A673 (cell line): Measurements from ENCODE around the gene RAB11FIP3.

Source experiments
- CTCF ChIP-seq: fragments of 300-800, 200-600 bp; sonication (generic); conservative IDR thresholded peaks from 2 replicates; pipeline ENCODE4 v1.5.1; 2017; ENCODE audit warnings: low read depth, mild to moderate bottlenecking, antibody characterized with exemption, low read length, moderate library complexity, mixed read lengths
- EZH2 ChIP-seq: fragments of 200-600 bp; sonication (generic); IDR thresholded peaks from 2 replicates; pipeline ENCODE4 v1.6.1; 2017; ENCODE audit warnings: borderline replicate concordance, low read depth, mild to moderate bottlenecking, mixed read lengths, antibody characterized with exemption, low read length; ENCODE audit not compliant: poor library complexity, severe bottlenecking

DNA sequence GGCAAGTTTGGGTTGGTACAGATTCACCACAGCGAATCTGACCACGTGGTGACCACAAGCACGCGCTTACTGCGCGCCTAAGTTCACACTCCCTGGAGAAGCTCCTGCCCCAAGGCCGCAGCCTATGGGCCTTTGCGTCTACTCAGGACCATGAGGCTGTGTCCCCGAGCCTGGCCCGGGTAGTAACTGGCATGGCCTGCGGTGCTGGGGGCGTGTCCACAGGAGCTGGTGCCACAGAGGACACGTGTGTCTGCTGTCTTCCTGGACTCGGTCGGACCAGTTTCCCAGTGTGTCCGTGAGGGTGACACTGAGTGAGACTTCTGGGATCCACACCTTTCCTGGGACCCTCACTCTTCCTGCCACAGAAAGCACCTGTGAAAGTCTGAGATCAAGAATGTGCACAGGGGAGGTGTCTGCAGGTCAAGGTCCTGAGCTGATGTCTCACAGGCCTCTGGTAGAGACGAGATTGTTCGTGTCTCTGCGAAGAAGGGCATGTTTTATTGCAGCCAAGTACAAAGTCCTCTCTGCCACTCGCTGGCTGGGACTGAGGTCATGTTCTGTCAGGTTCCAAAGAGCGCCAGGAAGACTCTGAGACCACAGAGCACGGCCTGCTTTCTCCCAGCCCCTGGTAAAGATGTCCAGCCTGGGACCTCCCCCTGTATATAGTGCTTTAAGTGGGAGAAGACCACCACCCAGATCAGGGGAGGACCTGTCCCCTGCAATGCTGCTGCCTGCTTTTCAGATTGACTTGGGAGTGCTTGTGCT lies 76.9 kb downstream of the RAB11FIP3 start:
- TF ChIP-seq CTCF (no peak), EZH2 (no peak)
